Erythroblast (primary cell): Measurements from ENCODE around the gene STIM1.

Source experiments
- DNase-seq, 2 experiments: peaks; one replicate each; lab custom pipeline; 2025; lab: John Stamatoyannopoulos, UW
- GATA1 ChIP-seq: IDR thresholded peaks from 2 replicates; pipeline ENCODE4 v1.6.1; 2011; ENCODE audit warnings: low read depth, mild to moderate bottlenecking, control low read depth, low read length, moderate library complexity
- POLR2A ChIP-seq: IDR thresholded peaks from 2 replicates; pipeline ENCODE4 v1.6.1; 2011; ENCODE audit warnings: mild to moderate bottlenecking, low read length

The STIM1 gene

GRCh38 chr11:3969200-3969599 is 113.7 kb downstream of the STIM1 start:
- DNase-seq = no peak
- TF ChIP-seq GATA1 (no peak), POLR2A (no peak)

DNA sequence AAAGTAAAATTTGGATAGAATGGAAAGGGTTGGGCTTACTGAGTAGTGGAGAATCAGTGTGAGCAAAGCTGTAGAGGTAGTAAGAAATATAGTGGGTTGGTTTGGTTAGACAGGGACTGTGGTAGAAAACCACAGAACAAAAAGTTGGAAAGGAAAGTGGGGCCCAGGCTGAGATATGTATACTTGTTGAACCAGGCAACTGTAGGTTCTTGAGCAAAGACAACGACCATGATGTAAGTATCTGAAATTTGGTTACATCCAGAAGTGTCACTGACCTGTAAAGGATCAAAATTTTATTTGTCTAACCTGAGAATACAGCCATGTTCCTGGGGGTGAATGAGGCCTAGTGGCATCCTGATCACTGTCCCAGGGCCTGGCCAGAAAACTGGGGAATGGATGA is 114.1 kb downstream of the STIM1 start:
- DNase-seq = peak in 1 of 2 experiments; percentile 58

GRCh38 chr11:3970108-3970507 is 114.6 kb downstream of the STIM1 start:
- TF ChIP-seq GATA1 (no peak), POLR2A (no peak)
- no peak for DNase-seq

More for the DNA sequence above, 114.1 kb downstream of the STIM1 start:
- TF ChIP-seq POLR2A = no peak
- TF ChIP-seq GATA1 = no peak

GRCh38 chr11:3971756-3972404 is 116.4 kb downstream of the STIM1 start:
- DNase-seq = peak in 1 of 2 experiments; percentile 36
- TF ChIP-seq GATA1 (no peak), POLR2A (no peak)

DNA sequence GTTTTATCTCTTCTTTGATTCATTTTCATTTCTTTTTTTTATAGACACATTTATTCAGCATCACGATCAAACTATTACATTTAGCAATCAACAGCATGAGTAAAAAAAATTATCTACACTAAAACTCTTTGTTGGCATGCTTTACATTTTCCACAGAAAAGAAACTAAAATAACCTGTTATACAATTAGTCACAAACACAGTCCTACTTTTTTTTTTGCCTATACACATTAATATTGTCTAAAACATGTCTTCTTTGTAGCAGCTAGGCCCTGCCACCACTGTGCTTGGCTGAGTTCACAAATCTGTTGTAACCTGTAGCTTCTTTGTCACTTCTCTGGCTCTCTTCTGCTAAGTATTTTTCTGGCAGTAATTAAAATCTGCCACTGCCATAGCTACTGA is 117.0 kb downstream of the STIM1 start:
- TF ChIP-seq POLR2A (no peak), GATA1 (no peak)
- no peak for DNase-seq

GRCh38 chr11:3977078-3977477 is 121.6 kb downstream of the STIM1 start:
- peak; percentile 38 to 49 for DNase-seq
- TF ChIP-seq POLR2A (no peak), GATA1 (no peak)

- no peak for DNase-seq
These were observed 125.7 kb downstream of the STIM1 start for GRCh38 chr11:3981084-3981633.

DNA sequence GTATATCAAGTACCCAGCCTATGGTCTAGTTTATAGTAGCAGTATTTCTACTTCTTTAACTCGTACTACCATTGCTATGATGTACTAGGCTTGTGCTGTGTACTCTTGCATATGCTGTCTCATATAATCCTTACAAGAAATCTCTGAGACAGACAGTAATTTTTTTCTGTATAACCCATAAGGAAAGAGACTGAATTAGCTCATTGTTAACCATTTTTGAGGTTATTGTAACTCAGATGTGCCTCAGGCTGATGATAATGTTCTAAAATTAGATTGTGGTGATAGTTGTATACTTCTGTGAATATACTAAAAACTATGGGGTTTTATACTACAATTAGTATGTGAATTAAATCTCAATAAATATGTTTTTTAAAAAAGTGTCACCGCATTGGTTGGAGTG is 127.0 kb downstream of the STIM1 start:
- DNase-seq = no peak
- TF ChIP-seq GATA1 (no peak), POLR2A (no peak)

More at GRCh38 chr11:3981084-3981633, 125.7 kb downstream of the STIM1 start:
- TF ChIP-seq GATA1 (no peak), POLR2A (no peak)

GRCh38 chr11:3983101-3983500 is 127.6 kb downstream of the STIM1 start:
- no peak for DNase-seq
- no peak for TF ChIP-seq GATA1
- TF ChIP-seq POLR2A = no peak

DNA sequence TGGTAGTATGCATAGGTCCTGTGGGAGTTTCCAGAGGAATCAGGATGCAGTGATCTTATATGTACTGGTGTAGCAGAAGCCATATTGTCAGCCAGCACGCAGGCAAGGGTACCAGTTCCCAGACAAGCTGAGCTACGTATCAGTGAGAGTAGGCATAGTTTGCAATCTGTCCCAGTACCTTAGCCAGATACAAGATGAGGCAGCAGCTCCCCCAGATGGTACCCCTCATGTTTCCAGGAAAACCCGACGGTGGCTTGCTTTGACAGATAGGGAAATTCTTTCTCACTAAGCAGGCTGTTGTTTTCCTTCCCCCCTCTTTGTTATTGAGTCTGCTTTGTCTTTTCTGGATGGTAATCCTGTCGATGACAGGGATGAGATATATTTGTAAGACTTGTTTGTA is 129.4 kb downstream of the STIM1 start:
- DNase-seq = peak; percentile 71 to 79
- TF ChIP-seq GATA1 = no peak
- TF ChIP-seq POLR2A = no peak

GRCh38 chr11:3985631-3986030 is 130.2 kb downstream of the STIM1 start:
- DNase-seq = no peak
- TF ChIP-seq POLR2A (no peak), GATA1 (no peak)

- TF ChIP-seq GATA1 (no peak), POLR2A (no peak)
- no peak for DNase-seq
These were observed 130.8 kb downstream of the STIM1 start for GRCh38 chr11:3986301-3986700.

DNA sequence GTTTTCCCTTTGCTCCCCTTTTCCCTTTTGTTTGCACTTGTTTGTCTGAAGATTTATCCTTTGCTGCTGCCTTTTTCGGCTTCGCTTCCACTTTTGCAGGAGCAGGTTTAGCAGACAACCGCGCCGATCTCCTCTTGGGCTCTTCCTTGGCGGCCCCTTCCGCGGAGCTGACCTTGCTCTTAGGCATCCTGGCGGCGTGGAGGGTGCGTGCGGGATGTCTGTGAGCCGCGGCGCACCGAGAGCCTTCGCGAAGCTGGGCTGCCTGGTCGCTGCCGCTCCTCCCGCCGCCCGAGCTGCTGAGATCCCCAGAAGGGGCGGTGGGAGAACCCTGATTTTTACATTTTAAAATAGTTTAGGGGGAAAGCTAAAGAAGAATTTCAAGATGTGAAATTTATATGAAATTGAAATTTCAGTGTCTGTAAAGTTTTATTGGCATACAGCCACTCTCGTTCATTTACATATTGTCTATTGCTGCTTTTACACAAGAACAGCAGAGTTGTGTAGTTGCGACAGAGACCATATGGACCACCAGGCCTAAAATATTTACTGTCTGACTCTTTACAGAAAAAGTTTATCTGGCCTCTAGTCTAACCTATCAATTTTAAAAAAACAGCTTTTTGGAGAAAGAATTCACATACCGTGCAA is 133.9 kb downstream of the STIM1 start:
- DNase-seq = no peak
- TF ChIP-seq POLR2A = no peak
- no peak for TF ChIP-seq GATA1

- TF ChIP-seq POLR2A = no peak
- no peak for TF ChIP-seq GATA1
- no peak for DNase-seq
These were observed 134.4 kb downstream of the STIM1 start for GRCh38 chr11:3989921-3990290.

DNA sequence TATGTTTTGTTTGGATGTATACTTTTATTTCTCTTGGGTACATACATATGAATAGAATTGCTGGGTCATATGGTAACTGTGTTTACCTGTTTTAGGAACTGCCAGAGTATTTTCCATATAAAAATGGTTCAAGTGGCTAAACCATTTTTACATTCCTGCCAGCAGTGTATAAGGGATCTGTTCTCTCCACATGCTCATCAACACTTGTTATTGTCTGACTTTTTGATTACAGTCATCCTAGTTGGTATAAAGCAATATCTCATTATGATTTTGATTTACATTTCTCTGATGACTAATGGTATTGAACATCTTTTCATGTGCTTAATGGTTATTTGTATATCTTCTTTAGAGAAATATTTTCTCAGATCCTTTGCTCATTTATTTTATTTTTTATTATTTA is 134.9 kb downstream of the STIM1 start:
- TF ChIP-seq GATA1 (no peak), POLR2A (no peak)
- DNase-seq = no peak
